ENCODE results near the gene LNP1. TPM values are rescaled to one million over a fixed set of nuclear protein-coding genes. Genes with fewer than 3 reads are reported as not detected.

Gene LNP1
- polyA plus RNA-seq, 1 donor (not counting 4 experiments of a cell fraction or from before 2014, with no cell fraction given): 0.64 TPM

DNA sequence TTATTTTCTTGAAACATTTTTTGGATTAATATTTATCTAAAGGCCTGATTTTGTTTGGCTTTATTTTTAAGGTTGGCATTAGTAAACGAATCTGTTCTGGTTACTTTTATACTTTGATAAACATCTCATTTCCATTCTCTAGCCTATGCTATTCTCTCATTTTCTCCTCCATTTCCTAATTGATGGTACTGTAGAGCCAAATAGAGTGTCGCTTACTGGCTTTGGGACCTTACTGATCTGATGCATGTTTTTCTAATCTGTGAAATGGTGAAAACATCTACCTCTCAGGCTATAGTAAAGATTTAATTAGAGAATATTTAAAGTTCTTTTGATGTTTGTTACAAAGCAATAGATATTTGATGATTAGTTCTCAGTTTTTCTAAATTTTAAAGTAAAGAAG, 1.6 kb downstream of the LNP1 start:
- DNase-seq (ENCODE audit: low read depth, low spot score): no peak
- no peak for FAIRE-seq
- no peak for TF ChIP-seq EZH2 (IDR thresholded peaks at IDR 0.05; ENCODE audit: low read length)
- TF ChIP-seq, protein P1, sequence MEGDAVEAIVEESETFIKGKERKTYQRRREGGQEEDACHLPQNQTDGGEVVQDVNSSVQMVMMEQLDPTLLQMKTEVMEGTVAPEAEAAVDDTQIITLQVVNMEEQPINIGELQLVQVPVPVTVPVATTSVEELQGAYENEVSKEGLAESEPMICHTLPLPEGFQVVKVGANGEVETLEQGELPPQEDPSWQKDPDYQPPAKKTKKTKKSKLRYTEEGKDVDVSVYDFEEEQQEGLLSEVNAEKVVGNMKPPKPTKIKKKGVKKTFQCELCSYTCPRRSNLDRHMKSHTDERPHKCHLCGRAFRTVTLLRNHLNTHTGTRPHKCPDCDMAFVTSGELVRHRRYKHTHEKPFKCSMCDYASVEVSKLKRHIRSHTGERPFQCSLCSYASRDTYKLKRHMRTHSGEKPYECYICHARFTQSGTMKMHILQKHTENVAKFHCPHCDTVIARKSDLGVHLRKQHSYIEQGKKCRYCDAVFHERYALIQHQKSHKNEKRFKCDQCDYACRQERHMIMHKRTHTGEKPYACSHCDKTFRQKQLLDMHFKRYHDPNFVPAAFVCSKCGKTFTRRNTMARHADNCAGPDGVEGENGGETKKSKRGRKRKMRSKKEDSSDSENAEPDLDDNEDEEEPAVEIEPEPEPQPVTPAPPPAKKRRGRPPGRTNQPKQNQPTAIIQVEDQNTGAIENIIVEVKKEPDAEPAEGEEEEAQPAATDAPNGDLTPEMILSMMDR (optimal IDR thresholded peaks at IDR 0.05 in 1 of 3, IDR thresholded peaks at IDR 0.05 in 1 of 3, conservative IDR thresholded peaks at IDR 0.05 in 1 of 3; ENCODE audit: extremely low read depth in 1 of 3, insufficient read depth in 2 of 3, low read length in 3 of 3): no peak
- Histone ChIP-seq H3K4me1 (ENCODE audit: control insufficient read depth, extremely low read depth, insufficient read depth, low read length) (peaks cover 18% of the 10 kb centered on the region), H3K4me3 (ENCODE audit: control insufficient read depth in 2 of 3, extremely low read depth in 1 of 3, insufficient read depth in 2 of 3, low read depth in 1 of 3, low read length in 3 of 3) (peak overlapping the region; percentile 9 to 83 (median 81)), H3K27ac (ENCODE audit: control insufficient read depth, insufficient read depth, low read length) (peak overlapping the region; percentile 92), H3K36me3 (ENCODE audit: control insufficient read depth in 2 of 2, extremely low read depth in 1 of 2, insufficient read depth in 2 of 2, low read length in 2 of 2) (peaks cover 0 to under 1% of the 10 kb centered on the region in 2 experiments), H3K9ac (ENCODE audit: control insufficient read depth, extremely low read depth, insufficient read depth, low read length) (no peak overlapping the region), H4K20me1 (ENCODE audit: control insufficient read depth, extremely low read depth, insufficient read depth, low read length) (peaks cover 4% of the 10 kb centered on the region), H3K9me3 (ENCODE audit: control insufficient read depth, low read depth, low read length) (no peaks in the 10 kb centered on the region), H3K4me2 (ENCODE audit: control insufficient read depth, extremely low read depth, insufficient read depth, low read depth, low read length) (peak overlapping the region; percentile 75), H3K27me3 (ENCODE audit: control insufficient read depth, extremely low read depth, insufficient read depth, low read length) (no peaks in the 10 kb centered on the region), H3K9me1 (ENCODE audit: control insufficient read depth, extremely low read depth, insufficient read depth, low read length) (no peaks in the 10 kb centered on the region), H2AFZ (ENCODE audit: control insufficient read depth, low read length) (peak overlapping the region; percentile 63), H3K79me2 (ENCODE audit: control insufficient read depth, insufficient read depth, low read length) (peaks cover 30% of the 10 kb centered on the region)
- dilution Hi-C loops (cut with MboI; ENCODE audit: extremely low pct_ligation_motif_present, low sequenced_read_pairs): no loop called here

GRCh38 chr3:100403362-100404249, 2.3 kb downstream of the LNP1 start:
- Histone ChIP-seq H3K4me1 (ENCODE audit: control insufficient read depth, extremely low read depth, insufficient read depth, low read length) (peaks cover 18% of the 10 kb centered on the region), H3K9me1 (ENCODE audit: control insufficient read depth, extremely low read depth, insufficient read depth, low read length) (no peaks in the 10 kb centered on the region), H3K27me3 (ENCODE audit: control insufficient read depth, extremely low read depth, insufficient read depth, low read length) (no peaks in the 10 kb centered on the region), H3K27ac (ENCODE audit: control insufficient read depth, insufficient read depth, low read length) (no peak overlapping the region), H3K36me3 (ENCODE audit: control insufficient read depth in 2 of 2, extremely low read depth in 1 of 2, insufficient read depth in 2 of 2, low read length in 2 of 2) (no peaks in the 10 kb centered on the region), H3K4me3 (ENCODE audit: control insufficient read depth in 2 of 3, extremely low read depth in 1 of 3, insufficient read depth in 2 of 3, low read depth in 1 of 3, low read length in 3 of 3) (peak overlapping the region in 2 of 3 experiments; percentile 81 to 83), H3K9ac (ENCODE audit: control insufficient read depth, extremely low read depth, insufficient read depth, low read length) (no peak overlapping the region), H3K9me3 (ENCODE audit: control insufficient read depth, low read depth, low read length) (no peaks in the 10 kb centered on the region), H4K20me1 (ENCODE audit: control insufficient read depth, extremely low read depth, insufficient read depth, low read length) (peaks cover 4% of the 10 kb centered on the region), H3K79me2 (ENCODE audit: control insufficient read depth, insufficient read depth, low read length) (peaks cover 24% of the 10 kb centered on the region), H3K4me2 (ENCODE audit: control insufficient read depth, extremely low read depth, insufficient read depth, low read depth, low read length) (peak overlapping the region; percentile 75), H2AFZ (ENCODE audit: control insufficient read depth, low read length) (peak overlapping the region; percentile 63)
- TF ChIP-seq, protein P1 (optimal IDR thresholded peaks at IDR 0.05 in 1 of 3, IDR thresholded peaks at IDR 0.05 in 1 of 3, conservative IDR thresholded peaks at IDR 0.05 in 1 of 3; ENCODE audit: extremely low read depth in 1 of 3, insufficient read depth in 2 of 3, low read length in 3 of 3): no peak
- no peak for TF ChIP-seq EZH2 (IDR thresholded peaks at IDR 0.05; ENCODE audit: low read length)
- FAIRE-seq (no peak), DNase-seq (ENCODE audit: low read depth, low spot score) (no peak)
- dilution Hi-C loops (cut with MboI; ENCODE audit: extremely low pct_ligation_motif_present, low sequenced_read_pairs): no loop called here

All from keratinocyte (primary cell).